Spinal cord (tissue), 10 donors: ENCODE data around the gene SNRNP35. TPM values are rescaled to one million over a fixed set of nuclear protein-coding genes. Genes with fewer than 3 reads are reported as not detected.
"Not testable (repeated sequence)": the region's sequence is repeated elsewhere in the genome, so short reads cannot be mapped to it uniquely, and the experiment has no call there.

Experiments used
- DNase-seq, 6 donors: peaks; one replicate each; pipeline versions ENCODE4 v3.0.0 to v3.0.0-alpha.2; 2013 to 2015; ENCODE audit warnings: low spot score in 6 of 6, low read depth in 4 of 6
- H3K27ac ChIP-seq: one replicate; pipeline ENCODE4 v1.5.1; 2013; ENCODE audit warnings: low read depth, low read length, control low read depth
- H3K27me3 ChIP-seq: one replicate; pipeline ENCODE4 v1.6.1; 2013; ENCODE audit warnings: low read length; ENCODE audit not compliant: control insufficient read depth, insufficient read depth
- H3K36me3 ChIP-seq: one replicate; pipeline ENCODE4 v1.6.1; 2013; ENCODE audit warnings: low read length; ENCODE audit not compliant: control insufficient read depth, insufficient read depth
- H3K4me1 ChIP-seq: one replicate; pipeline ENCODE4 v1.6.1; 2013; ENCODE audit warnings: low read length; ENCODE audit not compliant: control insufficient read depth, insufficient read depth
- H3K4me3 ChIP-seq: one replicate; pipeline ENCODE4 v1.5.1; 2013; ENCODE audit warnings: low read depth, low read length, control low read depth
- H3K9me3 ChIP-seq: one replicate; pipeline ENCODE4 v1.6.1; 2013; ENCODE audit warnings: low read length; ENCODE audit not compliant: control insufficient read depth, insufficient read depth
- WGBS: methylation state at CpG from one replicate; pipeline ENCODE4 v1.1.5; 2013; ENCODE audit warnings: missing lambda C conversion rate; ENCODE audit not compliant: insufficient coverage; 5-methylcytosine and 5-hydroxymethylcytosine counted together
- long read RNA-seq, 4 donors: transcript quantifications; one replicate each; lab custom pipeline, GENCODE V29; 2026
- polyA plus RNA-seq, 2 donors: library from polyadenylated mRNA; unstranded; fragments of 120-200 nt; gene quantifications; one replicate each; pipeline ENCODE4 v1.2.1, GENCODE V29; 2013; ENCODE audit not compliant: insufficient read length in 2 of 2
- total RNA-seq, 2 donors: library from RNA; depleted of rRNA in 1 of 2; stranded (reverse); fragments of 120-200 nt in 1 of 2; fragments of >200 nt in 1 of 2; gene quantifications; one replicate each; pipeline versions ENCODE4 v1.2.3 to v1.2.4, GENCODE V29; 2013 to 2014
- donor health status: healthy.

The SNRNP35 gene, protein sequence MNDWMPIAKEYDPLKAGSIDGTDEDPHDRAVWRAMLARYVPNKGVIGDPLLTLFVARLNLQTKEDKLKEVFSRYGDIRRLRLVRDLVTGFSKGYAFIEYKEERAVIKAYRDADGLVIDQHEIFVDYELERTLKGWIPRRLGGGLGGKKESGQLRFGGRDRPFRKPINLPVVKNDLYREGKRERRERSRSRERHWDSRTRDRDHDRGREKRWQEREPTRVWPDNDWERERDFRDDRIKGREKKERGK
- total RNA-seq: 10 to 100 TPM; 15.3 to 35.5 TPM
- polyA plus RNA-seq: 10 to 100 TPM; 39.0 to 46.4 TPM
- long read RNA-seq, donor 1, transcript SNRNP35-203 (2 exons, 1,975 nt): major isoform, 15 of 36 reads
- long read RNA-seq, donor 1, partial matches to known transcripts: 6 of 36 reads
- long read RNA-seq, donor 1, other reads (novel, unspliced or antisense): 14 of 36 reads
- long read RNA-seq, donor 2, partial matches to known transcripts: 0 of 2 reads
- long read RNA-seq, donor 2, other reads (novel, unspliced or antisense): 0 of 2 reads
- long read RNA-seq, donor 3, transcript SNRNP35-203 (2 exons, 1,975 nt): major isoform, 11 of 12 reads
- long read RNA-seq, donor 3, partial matches to known transcripts: 0 of 12 reads
- long read RNA-seq, donor 3, other reads (novel, unspliced or antisense): 0 of 12 reads
- long read RNA-seq, donor 4, transcript SNRNP35-203 (2 exons, 1,975 nt): major isoform, 14 of 16 reads
- long read RNA-seq, donor 4, partial matches to known transcripts: 0 of 16 reads
- long read RNA-seq, donor 4, other reads (novel, unspliced or antisense): 0 of 16 reads

- Histone ChIP-seq H3K4me1 (peaks cover 11% of the 10 kb centered on the region), H3K27me3 (no peaks in the 10 kb centered on the region), H3K4me3 (peak within 1 kb of the TSS; percentile 90), H3K27ac (peak within 1 kb of the TSS; percentile 96), H3K36me3 (peaks cover under 1% of the 10 kb centered on the region), H3K9me3 (no peaks in the 10 kb centered on the region)
- DNase-seq: peak; percentile 69 to 96 (median 80)
- WGBS: under 1% methylated on average over 48 of the region's 48 CpGs
Measured at GRCh38 chr12:123457980-123458779, at the start of gene SNRNP35. Gene SNRNP35 (plus strand): TSS chr12:123458139. CDS start chr12:123465541, 7,402 bp downstream.

DNA sequence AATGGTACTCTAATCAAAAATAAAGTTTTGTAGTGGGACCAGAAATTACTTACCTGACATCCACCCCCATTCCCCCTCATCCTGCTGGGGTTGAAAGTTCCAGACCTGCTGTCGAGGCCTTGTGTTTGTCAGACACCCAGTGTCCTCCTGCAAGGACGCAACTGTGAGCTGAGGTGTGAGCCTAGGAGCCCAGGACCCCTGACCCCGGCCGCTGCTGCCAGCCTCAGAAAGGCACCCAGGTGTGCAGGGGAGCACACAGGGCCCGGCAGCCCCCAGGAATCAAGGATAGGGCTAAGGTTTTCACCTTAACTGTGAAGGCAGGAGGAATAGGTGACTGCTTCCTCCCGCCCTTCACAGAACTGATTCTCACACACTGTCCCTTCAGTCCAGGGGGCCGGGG is 49.3 kb upstream of the SNRNP35 start:
- H3K9me3 ChIP-seq, DNase-seq, H3K27me3 ChIP-seq, H3K27ac ChIP-seq, H3K4me3 ChIP-seq, H3K4me1 ChIP-seq: not testable (repeated sequence)
- H3K36me3 ChIP-seq: peaks cover 52% of the 10 kb centered on the region
- whole genome bisulfite sequencing: 100% methylated on average over 3 of the region's 7 CpGs

- peaks cover 44% of the 10 kb centered on the region for H3K36me3 ChIP-seq
- H3K27me3 ChIP-seq, H3K4me1 ChIP-seq, H3K27ac ChIP-seq, H3K9me3 ChIP-seq, DNase-seq, H3K4me3 ChIP-seq: not testable (repeated sequence)
- 90% methylated on average over 9 of the region's 11 CpGs for WGBS
Measured at GRCh38 chr12:123409284-123410040, 48.5 kb upstream of the SNRNP35 start.

GRCh38 chr12:123410041-123410412 is 47.9 kb upstream of the SNRNP35 start:
- 100% methylated on average over 3 of the region's 5 CpGs for WGBS
- no peak overlapping the region for H3K4me3 ChIP-seq
- no peaks in the 10 kb centered on the region for H3K27me3 ChIP-seq
- H3K36me3 ChIP-seq: peaks cover 38% of the 10 kb centered on the region
- no peak overlapping the region for H3K27ac ChIP-seq
- no peak for DNase-seq
- no peaks in the 10 kb centered on the region for H3K4me1 ChIP-seq
- no peaks in the 10 kb centered on the region for H3K9me3 ChIP-seq

GRCh38 chr12:123421314-123421713 is 36.6 kb upstream of the SNRNP35 start:
- Histone ChIP-seq H3K27me3 (no peaks in the 10 kb centered on the region), H3K36me3 (peaks cover 15% of the 10 kb centered on the region), H3K9me3 (no peaks in the 10 kb centered on the region), H3K27ac (no peak overlapping the region), H3K4me1 (no peaks in the 10 kb centered on the region), H3K4me3 (no peak overlapping the region)
- no CpG with 5 or more reads among the region's 2 CpGs for WGBS
- DNase-seq: no peak

DNA sequence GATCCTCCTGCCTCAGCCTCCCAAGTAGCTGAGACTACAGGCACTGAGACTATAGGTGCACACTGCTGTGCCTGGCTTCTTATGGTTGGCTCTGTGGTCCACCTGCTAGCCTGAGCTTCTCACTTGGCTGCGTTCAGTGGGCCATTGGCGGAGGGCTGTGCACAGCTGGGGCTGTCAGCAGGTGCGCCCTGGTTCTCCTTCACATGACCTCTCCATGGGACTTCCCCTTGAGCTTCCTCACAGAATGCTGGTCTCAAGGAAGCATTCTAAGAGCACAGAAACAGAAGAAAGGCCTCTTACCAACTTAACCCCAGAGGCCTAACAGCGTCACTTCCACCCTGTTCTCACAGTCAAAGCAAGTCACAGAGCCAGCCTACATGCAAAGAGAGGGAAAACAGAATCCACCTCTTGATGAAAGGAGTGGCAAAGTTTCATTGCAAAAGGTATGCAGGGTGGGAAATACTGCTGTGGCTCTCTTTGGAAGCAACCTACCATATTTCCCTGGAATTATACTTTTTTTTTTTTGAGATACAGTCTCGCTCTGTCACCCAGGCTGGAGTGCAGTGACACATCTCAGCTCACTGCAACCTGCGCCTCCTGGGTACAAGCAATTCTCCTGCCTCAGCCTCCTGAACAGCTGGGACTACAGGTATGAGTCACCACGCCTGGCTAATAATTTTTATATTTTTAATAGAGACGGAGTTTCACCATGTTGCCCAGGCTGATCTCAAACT is 30.7 kb upstream of the SNRNP35 start:
- H3K4me1 ChIP-seq: no peaks in the 10 kb centered on the region
- no peak overlapping the region for H3K27ac ChIP-seq
- peaks cover 19% of the 10 kb centered on the region for H3K36me3 ChIP-seq
- DNase-seq: no peak
- no peak overlapping the region for H3K4me3 ChIP-seq
- no peaks in the 10 kb centered on the region for H3K9me3 ChIP-seq
- H3K27me3 ChIP-seq: no peaks in the 10 kb centered on the region
- WGBS: 90% methylated on average over 3 of the region's 8 CpGs

GRCh38 chr12:123428591-123428990 is 29.3 kb upstream of the SNRNP35 start:
- Histone ChIP-seq H3K36me3 (peaks cover 13% of the 10 kb centered on the region), H3K4me1 (no peaks in the 10 kb centered on the region), H3K9me3 (no peaks in the 10 kb centered on the region), H3K4me3 (no peak overlapping the region), H3K27me3 (no peaks in the 10 kb centered on the region), H3K27ac (no peak overlapping the region)
- peak in 1 of 6 donors; percentile 60 for DNase-seq
- WGBS: 78% methylated on average over 5 of the region's 6 CpGs

DNA sequence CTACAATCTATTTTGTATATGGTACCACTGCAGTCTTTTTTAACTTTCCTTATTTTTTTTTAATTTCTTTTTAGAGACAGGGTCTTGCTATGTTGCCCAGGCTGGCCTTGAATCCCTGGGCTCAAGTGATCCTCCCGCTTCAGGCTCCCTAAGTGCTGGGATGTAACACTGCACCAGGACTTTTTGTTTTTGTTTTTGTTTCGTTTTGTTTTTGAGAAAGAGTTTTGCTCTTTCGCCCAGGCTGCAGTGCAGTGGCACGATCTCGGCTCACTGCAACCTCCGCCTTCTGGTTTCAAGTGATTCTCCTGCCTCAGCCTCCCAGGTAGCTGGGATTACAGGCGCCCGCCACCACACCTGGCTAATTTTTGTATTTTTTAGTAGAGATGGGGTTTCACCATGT is 28.8 kb upstream of the SNRNP35 start:
- DNase-seq, H3K27me3 ChIP-seq, H3K4me3 ChIP-seq, H3K27ac ChIP-seq, H3K4me1 ChIP-seq, H3K9me3 ChIP-seq: not testable (repeated sequence)
- H3K36me3 ChIP-seq: peaks cover 13% of the 10 kb centered on the region
- 100% methylated on average over 4 of the region's 8 CpGs for WGBS
